HAP-1 (cell line): ENCODE results near the gene CYP4F12.
"Not testable (repeated sequence)": the region's sequence is repeated elsewhere in the genome, so short reads cannot be mapped to it uniquely, and the experiment has no call there.

Source experiments
- DNase-seq, 2 experiments: peaks; one replicate each; pipeline ENCODE4 v3.0.0-alpha.2; 2016 to 2020; ENCODE audit warnings: low spot score in 2 of 2
- H3K27me3 ChIP-seq: fragments of 250-450 bp; sonication (Bioruptor Pico); 2 replicates; pipeline ENCODE4 v1.5.1; 2020; ENCODE audit warnings: low read depth, mild to moderate bottlenecking, moderate library complexity
- H3K36me3 ChIP-seq: fragments of 250-450 bp; sonication (Bioruptor Pico); replicated peaks from 2 replicates; pipeline ENCODE4 v1.5.1; 2020; ENCODE audit warnings: mild to moderate bottlenecking
- H3K4me1 ChIP-seq: fragments of 250-450 bp; sonication (Bioruptor Pico); 2 replicates; pipeline ENCODE4 v1.5.1; 2020; ENCODE audit warnings: mild to moderate bottlenecking
- H3K4me3 ChIP-seq: fragments of 250-450 bp; sonication (Bioruptor Pico); 2 replicates; pipeline ENCODE4 v1.5.1; 2020; ENCODE audit warnings: mild to moderate bottlenecking, moderate library complexity
- H3K9me3 ChIP-seq: fragments of 250-450 bp; sonication (Bioruptor Pico); 2 replicates; pipeline ENCODE4 v1.5.1; 2020; ENCODE audit warnings: mild to moderate bottlenecking, moderate library complexity
- in situ Hi-C: fragments of 300-500 bp; cut with MboI; formaldehyde crosslinking; loops from 3 replicates; pipeline ENCODE4 v1.14.3; 2020; ENCODE audit warnings: low sequenced_read_pairs, inconsistent platforms, mixed read lengths

CYP4F12 gene

DNA sequence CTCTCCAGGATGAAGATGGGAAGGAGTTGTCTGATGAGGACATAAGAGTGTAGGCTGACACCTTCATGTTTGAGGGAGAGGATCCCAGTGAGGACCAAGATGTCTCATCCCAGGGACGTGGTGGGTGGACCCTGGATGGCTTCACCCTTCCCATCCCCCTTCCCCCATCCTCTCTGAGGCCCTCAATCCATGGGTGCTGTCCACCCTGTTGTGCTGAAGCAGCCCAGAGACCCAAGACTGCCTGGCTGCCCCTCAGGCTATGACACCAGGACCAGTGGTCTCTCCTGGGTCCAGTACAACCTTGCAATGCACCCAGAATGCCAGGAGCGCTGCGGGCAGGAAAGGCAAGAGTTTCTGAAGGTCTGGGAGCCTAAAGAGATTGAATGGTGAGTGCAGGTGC is 3.4 kb upstream of the CYP4F12 start:
- no peaks in the 10 kb centered on the region for H3K9me3 ChIP-seq
- no peaks in the 10 kb centered on the region for H3K27me3 ChIP-seq
- no peaks in the 10 kb centered on the region for H3K4me1 ChIP-seq
- H3K4me3 ChIP-seq = no peak overlapping the region
- in situ Hi-C loops = no loop called here
- no peak for DNase-seq
- H3K36me3 ChIP-seq = no peaks in the 10 kb centered on the region

DNA sequence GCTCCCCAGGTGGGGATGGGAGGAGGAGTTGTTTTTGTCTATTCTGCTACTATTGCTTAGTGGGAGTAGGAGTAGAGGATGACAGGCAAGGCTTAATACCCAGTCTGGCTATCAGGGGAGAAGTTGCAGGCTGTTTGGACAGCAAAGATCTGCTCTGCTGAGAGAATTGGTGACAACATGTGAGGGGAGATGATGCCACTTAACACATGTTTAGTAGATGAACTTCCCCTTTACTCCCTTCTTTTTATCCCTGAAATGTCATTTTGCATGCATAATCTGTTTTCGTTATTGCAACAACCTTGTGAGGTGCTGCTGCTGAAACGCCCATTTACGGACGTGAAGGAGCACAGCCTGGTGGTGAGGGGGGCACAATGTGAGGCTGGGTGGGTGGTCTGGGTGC is 3.0 kb upstream of the CYP4F12 start:
- no peak for DNase-seq
- Histone ChIP-seq H3K9me3 (no peaks in the 10 kb centered on the region), H3K36me3 (no peaks in the 10 kb centered on the region), H3K4me3 (no peak overlapping the region), H3K27me3 (no peaks in the 10 kb centered on the region), H3K4me1 (no peaks in the 10 kb centered on the region)
- in situ Hi-C loops = no loop called here

DNA sequence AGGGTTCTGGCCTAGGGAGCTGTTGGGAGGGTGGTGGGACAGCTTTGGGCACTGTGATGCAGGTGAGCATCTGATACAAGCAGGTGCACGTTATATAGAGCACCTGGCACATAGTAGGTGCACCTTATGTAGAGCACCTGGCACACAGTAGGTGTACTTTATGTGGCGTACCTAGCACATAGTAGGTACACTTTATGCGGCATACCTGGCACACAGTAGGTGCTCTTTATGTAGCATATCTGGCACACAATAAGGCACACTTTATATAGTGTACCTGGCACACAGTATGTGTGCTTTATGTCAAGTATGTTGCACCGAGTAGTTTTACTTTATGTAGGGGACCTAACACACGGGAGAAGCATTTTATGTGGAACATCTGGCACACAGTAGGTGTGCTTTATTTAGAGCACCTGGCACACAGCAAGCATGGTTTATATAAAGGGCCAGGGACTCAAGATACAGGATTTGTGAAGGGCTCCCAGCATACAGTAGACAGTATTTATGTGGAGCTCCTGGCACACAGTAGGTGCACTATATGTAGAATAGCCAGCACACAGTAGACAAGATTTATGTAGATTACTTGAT is 1.6 kb upstream of the CYP4F12 start:
- no peaks in the 10 kb centered on the region for H3K9me3 ChIP-seq
- no peaks in the 10 kb centered on the region for H3K36me3 ChIP-seq
- no peak for DNase-seq
- in situ Hi-C loops = no loop called here
- H3K27me3 ChIP-seq = no peaks in the 10 kb centered on the region
- H3K4me3 ChIP-seq = no peak overlapping the region
- no peaks in the 10 kb centered on the region for H3K4me1 ChIP-seq

DNA sequence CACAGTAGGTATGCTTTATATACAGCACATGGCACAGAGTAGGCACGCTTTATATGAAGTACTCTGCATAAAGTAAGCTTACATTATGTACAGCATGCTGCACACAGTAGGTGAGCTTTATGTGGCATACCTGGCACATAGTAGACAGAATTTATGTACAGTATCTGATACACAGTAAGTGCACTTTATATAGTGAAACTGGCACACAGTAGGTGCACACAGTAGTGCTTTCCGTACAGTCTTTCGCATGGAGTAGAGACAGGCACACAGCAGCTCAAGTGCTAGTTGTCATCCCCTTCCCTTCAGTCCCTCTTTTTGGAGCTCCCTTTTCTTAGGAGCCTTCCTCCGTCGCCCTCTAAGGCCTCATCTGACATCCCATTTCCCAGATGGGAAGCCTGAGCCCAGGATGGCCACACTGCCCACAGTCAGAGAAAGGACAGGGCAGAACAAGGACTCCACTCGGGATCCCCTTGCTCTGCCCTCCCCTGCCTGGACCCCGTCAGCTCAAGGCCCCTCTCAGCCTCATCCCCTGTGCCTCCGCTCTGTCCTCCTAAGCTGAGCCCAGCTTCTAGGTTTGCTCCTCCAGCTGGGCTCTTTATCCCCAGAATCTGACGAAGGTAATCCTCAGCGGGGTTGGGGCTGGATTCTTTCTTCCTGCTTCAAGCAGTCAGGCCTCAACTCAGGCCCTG is 852 bp upstream of the CYP4F12 start:
- H3K4me3 ChIP-seq = no peak overlapping the region
- H3K27me3 ChIP-seq = no peaks in the 10 kb centered on the region
- H3K36me3 ChIP-seq = no peaks in the 10 kb centered on the region
- DNase-seq = no peak
- H3K4me1 ChIP-seq = no peaks in the 10 kb centered on the region
- in situ Hi-C loops = no loop called here
- no peaks in the 10 kb centered on the region for H3K9me3 ChIP-seq

DNA sequence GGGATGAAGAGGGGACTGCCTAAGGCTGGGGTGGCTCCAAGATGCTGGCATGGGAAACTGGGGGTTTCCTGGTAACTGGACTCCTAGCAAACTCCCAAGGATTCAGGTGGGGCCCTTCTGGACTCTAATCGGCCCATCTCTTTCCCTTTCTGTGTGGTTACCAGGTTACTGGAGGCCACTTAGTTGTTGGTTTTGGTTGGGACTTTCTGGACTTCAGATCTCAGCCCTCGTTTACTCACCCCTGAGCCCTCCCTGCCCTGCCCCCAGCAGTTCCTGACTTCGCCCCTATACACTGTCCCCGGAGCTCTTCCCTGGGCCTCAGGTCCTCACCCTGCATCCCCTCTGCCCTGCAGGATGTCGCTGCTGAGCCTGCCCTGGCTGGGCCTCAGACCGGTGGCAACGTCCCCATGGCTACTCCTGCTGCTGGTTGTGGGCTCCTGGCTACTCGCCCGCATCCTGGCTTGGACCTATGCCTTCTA is 328 bp downstream of the CYP4F12 start:
- Histone ChIP-seq H3K4me1 (no peaks in the 10 kb centered on the region), H3K36me3 (no peaks in the 10 kb centered on the region), H3K4me3 (no peak overlapping the region), H3K27me3 (no peaks in the 10 kb centered on the region), H3K9me3 (no peaks in the 10 kb centered on the region)
- DNase-seq = no peak
- in situ Hi-C loops = no loop called here

DNA sequence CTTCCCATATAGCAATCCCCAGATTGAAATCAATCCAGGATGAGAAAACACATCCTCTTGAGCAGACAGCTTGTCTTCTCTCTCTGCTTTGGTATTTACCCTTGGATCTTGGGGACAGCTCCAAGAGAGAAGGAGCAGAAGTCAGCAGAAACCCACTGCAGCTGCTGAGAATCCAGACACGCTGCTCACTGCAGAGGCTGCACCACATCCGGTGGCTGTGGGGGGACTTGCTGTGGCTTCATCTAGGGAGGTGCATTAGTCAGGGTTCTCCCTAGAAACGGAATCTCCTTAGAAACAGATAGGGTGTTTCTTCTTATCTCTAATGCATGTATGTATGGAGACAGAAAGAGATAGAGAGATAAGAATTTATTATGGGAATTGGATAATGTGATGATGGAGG is 2.7 kb downstream of the CYP4F12 start:
- no peaks in the 10 kb centered on the region for H3K9me3 ChIP-seq
- no peaks in the 10 kb centered on the region for H3K36me3 ChIP-seq
- in situ Hi-C loops = loop anchor here (5.0 kb wide), 1 partner anchor 102 kb away; no protein-coding TSS in a partner anchor
- H3K4me3 ChIP-seq = no peak overlapping the region
- H3K27me3 ChIP-seq = no peaks in the 10 kb centered on the region
- no peak for DNase-seq
- no peaks in the 10 kb centered on the region for H3K4me1 ChIP-seq

DNA sequence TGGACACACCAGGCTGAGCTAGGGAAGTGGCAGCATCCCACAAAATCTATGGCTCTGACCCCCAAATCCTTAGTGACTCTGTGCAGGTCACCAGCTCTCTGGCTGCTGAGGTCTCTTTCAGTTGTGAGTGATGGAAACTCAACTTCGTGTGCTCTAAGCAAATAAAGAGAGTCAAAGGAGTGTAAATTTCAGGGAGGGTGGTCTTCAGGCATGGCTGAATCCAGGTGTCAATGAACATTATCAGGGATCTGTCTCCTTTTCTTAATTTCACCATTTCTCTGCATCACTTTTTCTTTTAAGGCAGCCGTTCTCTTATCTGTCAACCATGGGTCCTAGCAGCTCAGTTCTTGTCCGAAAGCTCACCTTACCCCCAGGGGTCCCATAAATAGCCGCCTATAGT is 6.2 kb downstream of the CYP4F12 start:
- no peaks in the 10 kb centered on the region for H3K9me3 ChIP-seq
- no peak for DNase-seq
- H3K4me3 ChIP-seq = no peak overlapping the region
- no peaks in the 10 kb centered on the region for H3K4me1 ChIP-seq
- in situ Hi-C loops = loop anchor here (5.0 kb wide), 1 partner anchor 98 kb away; no protein-coding TSS in a partner anchor
- H3K27me3 ChIP-seq = no peaks in the 10 kb centered on the region
- H3K36me3 ChIP-seq = no peaks in the 10 kb centered on the region

DNA sequence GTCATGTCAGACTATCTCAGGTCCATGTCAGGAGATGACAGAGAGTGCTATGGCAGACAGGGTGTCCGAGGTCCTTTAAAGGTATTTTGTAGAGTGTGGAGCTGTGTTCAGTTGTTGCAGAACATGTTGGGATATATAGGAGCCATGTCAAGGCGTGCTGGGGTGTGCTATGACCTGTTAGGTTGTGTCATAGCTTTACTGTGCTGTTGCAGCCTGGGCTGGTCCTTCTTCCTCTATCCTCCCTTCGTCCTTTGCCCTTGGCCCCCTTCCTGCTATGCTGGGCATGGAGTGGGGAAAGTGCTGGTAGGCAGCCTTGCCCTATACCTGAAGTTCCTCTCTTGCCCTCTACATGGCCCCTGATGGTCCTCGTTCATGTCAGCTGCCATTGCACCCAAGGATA is 7.0 kb downstream of the CYP4F12 start:
- H3K36me3 ChIP-seq, H3K4me3 ChIP-seq, H3K27me3 ChIP-seq, H3K9me3 ChIP-seq, H3K4me1 ChIP-seq, DNase-seq: not testable (repeated sequence)
- in situ Hi-C loops = loop anchor here (5.0 kb wide), 1 partner anchor 97 kb away; no protein-coding TSS in a partner anchor

DNA sequence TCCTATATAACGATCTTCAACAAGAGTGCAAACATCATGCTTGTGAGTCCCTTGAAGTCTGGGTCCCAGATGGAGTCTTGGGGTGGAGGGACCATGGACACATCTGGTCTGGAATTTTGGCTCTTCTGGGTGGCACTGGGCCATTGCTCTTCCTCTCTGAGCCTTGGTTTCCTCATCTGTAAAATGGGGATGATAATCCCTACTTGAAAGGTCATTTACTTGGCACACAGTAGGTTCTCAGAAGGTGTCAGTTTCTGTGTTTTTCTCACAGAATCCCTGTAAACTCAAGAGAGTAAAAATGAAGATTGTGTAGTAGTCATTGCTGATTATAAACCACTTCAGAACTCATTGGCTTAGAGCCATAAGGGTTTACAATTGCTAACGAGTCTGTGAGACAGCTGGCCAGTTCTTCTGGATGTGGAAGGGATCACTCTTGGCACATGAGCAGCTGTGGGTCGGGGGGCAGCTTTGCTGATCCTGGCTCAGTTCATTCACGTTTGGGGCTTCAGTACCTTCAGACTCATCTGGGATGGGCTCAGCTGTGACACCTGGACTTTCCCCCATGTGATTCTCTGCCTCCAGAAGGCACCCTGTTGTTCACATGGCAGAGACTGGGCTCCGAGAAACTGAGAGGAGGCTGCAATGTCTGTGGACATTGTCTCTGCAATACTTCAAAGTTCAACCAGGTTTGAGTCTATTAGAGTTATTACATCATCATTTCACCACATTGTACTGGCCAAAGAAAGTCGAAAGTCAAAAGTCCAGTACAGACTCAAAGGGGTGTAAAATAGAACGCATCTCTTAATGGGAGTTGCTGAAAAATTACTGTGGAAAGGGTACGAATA is 7.8 kb downstream of the CYP4F12 start:
- H3K36me3 ChIP-seq = no peaks in the 10 kb centered on the region
- in situ Hi-C loops = no loop called here
- no peaks in the 10 kb centered on the region for H3K9me3 ChIP-seq
- H3K27me3 ChIP-seq = no peaks in the 10 kb centered on the region
- DNase-seq = no peak
- H3K4me3 ChIP-seq = no peak overlapping the region
- H3K4me1 ChIP-seq = no peaks in the 10 kb centered on the region

DNA sequence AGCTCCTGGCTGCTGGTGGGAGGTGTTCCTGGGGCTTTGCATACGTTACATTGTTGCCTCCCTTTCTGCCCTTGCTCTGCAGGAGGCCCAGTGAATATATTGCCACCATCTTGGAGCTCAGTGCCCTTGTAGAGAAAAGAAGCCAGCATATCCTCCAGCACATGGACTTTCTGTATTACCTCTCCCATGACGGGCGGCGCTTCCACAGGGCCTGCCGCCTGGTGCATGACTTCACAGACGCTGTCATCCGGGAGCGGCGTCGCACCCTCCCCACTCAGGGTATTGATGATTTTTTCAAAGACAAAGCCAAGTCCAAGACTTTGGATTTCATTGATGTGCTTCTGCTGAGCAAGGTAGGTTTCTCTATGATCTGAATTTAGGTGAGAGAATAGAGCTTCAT is 10.5 kb downstream of the CYP4F12 start:
- no peak for DNase-seq
- H3K27me3 ChIP-seq = no peaks in the 10 kb centered on the region
- no peaks in the 10 kb centered on the region for H3K9me3 ChIP-seq
- in situ Hi-C loops = no loop called here
- H3K36me3 ChIP-seq = no peaks in the 10 kb centered on the region
- no peaks in the 10 kb centered on the region for H3K4me1 ChIP-seq
- H3K4me3 ChIP-seq = no peak overlapping the region

DNA sequence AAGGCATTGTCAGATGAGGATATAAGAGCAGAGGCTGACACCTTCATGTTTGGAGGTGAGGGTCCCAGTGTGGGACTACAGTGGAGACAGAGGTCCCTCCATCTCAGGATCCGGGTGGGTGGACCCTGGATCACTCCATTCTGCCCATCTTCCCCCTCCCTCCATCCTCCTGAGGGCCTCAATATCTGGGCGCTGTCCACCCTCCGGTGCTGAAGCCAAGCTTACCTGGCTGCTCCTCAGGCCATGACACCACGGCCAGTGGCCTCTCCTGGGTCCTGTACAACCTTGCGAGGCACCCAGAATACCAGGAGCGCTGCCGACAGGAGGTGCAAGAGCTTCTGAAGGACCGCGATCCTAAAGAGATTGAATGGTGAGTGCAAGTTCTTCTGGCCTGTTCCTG is 11.9 kb downstream of the CYP4F12 start:
- no peaks in the 10 kb centered on the region for H3K27me3 ChIP-seq
- H3K9me3 ChIP-seq = no peaks in the 10 kb centered on the region
- peak in 1 of 2 experiments; percentile 29 for DNase-seq
- H3K4me3 ChIP-seq = no peak overlapping the region
- in situ Hi-C loops = no loop called here
- no peaks in the 10 kb centered on the region for H3K36me3 ChIP-seq
- H3K4me1 ChIP-seq = no peaks in the 10 kb centered on the region

DNA sequence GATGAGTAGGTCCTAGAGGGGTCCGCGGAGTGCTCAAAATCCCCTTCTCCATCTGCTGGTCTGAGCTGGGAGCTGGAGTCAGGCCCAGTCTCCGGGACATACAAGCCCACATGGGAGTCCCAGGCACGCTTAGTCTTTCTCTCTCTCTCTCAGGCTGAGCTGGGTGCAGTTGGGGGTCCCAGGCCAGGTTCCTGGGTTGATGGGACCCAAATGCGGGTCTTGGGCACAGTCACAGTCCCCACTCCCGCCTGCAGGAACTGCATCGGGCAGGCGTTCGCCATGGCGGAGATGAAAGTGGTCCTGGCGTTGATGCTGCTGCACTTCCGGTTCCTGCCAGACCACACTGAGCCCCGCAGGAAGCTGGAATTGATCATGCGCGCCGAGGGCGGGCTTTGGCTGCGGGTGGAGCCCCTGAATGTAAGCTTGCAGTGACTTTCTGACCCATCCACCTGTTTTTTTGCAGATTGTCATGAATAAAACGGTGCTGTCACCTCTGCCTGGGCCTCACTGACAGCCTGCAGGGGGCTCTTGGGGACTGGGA is 23.8 kb downstream of the CYP4F12 start:
- in situ Hi-C loops = no loop called here
- no peak for DNase-seq
- H3K4me3 ChIP-seq = no peak overlapping the region
- no peaks in the 10 kb centered on the region for H3K36me3 ChIP-seq
- H3K4me1 ChIP-seq = no peaks in the 10 kb centered on the region
- H3K27me3 ChIP-seq = no peaks in the 10 kb centered on the region
- H3K9me3 ChIP-seq = no peaks in the 10 kb centered on the region

DNA sequence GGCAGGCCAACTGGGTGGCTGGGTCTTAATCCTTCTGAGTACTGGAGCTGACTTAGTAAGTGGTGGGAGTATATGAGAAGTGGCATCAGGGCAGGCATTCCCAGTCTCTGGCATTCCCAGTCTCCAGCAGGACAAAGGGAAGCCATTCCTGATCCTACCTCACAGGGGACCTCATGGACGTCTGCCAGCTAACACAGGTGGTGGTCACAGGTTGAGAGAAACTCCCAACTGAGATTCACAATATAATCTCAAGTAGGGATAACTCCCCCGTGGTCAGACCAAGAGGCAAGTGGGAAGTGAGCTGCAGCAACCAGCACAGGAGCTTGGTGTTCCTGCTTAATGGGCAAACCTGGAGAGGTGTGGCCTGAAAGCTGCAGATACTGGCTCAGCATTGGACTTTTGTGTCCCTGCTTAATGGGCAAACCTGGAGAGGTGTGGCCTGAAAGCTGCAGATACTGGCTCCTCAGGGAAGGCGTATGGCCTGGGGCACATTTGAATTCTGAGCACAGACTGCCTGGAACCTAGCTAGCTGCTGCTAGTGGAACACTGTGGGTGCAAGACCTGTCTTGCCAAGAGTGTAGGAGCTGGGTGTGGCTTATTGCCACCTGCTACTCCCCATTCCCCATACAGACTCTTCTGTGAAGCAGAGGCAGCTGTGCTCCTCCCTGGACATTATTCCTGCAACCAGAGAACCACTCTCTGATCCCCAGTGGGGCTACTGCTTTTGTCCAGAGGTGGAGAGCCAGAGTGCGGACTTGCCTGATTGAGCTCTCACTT is 29.1 kb downstream of the CYP4F12 start:
- H3K36me3 ChIP-seq = no peaks in the 10 kb centered on the region
- no peak for DNase-seq
- no peak overlapping the region for H3K4me3 ChIP-seq
- H3K9me3 ChIP-seq = no peaks in the 10 kb centered on the region
- in situ Hi-C loops = no loop called here
- no peaks in the 10 kb centered on the region for H3K4me1 ChIP-seq
- no peaks in the 10 kb centered on the region for H3K27me3 ChIP-seq
